DND-41 (cell line): ENCODE measurements around the gene SGPP1.

Source experiments
- ATAC-seq: fragments of 200-7000 bp; cut with Tn5 transposase; 3 replicates; pipeline ENCODE4 v1.9.1; 2021; ENCODE audit warnings: low read depth; ENCODE audit not compliant: insufficient read depth
- DNase-seq: peaks from one replicate; pipeline ENCODE4 v3.0.0-alpha.2; 2020
- H2AFZ ChIP-seq: 2 replicates; pipeline ENCODE4 v1.6.0; 2012; ENCODE audit warnings: low read depth, low read length
- H3K27ac ChIP-seq: 2 replicates; pipeline ENCODE4 v1.5.1; 2012; ENCODE audit warnings: low read length, inconsistent platforms
- H3K27me3 ChIP-seq: fragments of 200-600 bp; sonication (generic); 2 replicates; pipeline ENCODE4 v1.6.0; 2012; ENCODE audit warnings: low read length, mild to moderate bottlenecking, inconsistent platforms; ENCODE audit not compliant: insufficient read depth, poor library complexity
- H3K36me3 ChIP-seq: 2 replicates; pipeline ENCODE4 v1.5.1; 2012; ENCODE audit warnings: low read length, inconsistent platforms; ENCODE audit not compliant: insufficient read depth
- H3K4me1 ChIP-seq: 2 replicates; pipeline ENCODE4 v1.5.1; 2012; ENCODE audit warnings: mild to moderate bottlenecking, low read length; ENCODE audit not compliant: insufficient read depth
- H3K4me2 ChIP-seq: 2 replicates; pipeline ENCODE4 v1.6.0; 2012; ENCODE audit warnings: mild to moderate bottlenecking, moderate library complexity, low read length, inconsistent platforms; ENCODE audit not compliant: insufficient read depth
- H3K4me3 ChIP-seq, 2 experiments: fragments of 200-600 bp in 1 of 2; shearing (Covaris generic) in 1 of 2; 2 replicates each; pipeline ENCODE4 v1.5.1; 2012 to 2016; ENCODE audit warnings: inconsistent platforms in 2 of 2, low read length in 2 of 2, mild to moderate bottlenecking in 2 of 2, low read depth in 1 of 2, moderate library complexity in 1 of 2
- H3K79me2 ChIP-seq: 2 replicates; pipeline ENCODE4 v1.6.0; 2012; ENCODE audit warnings: low read length, inconsistent platforms; ENCODE audit not compliant: insufficient read depth
- H3K9ac ChIP-seq: 2 replicates; pipeline ENCODE4 v1.6.0; 2012; ENCODE audit warnings: low read depth, mild to moderate bottlenecking, inconsistent platforms, low read length, moderate library complexity
- H3K9me3 ChIP-seq: 2 replicates; pipeline ENCODE4 v1.5.1; 2012; ENCODE audit warnings: low read length, moderate library complexity, mild to moderate bottlenecking, inconsistent platforms; ENCODE audit not compliant: insufficient read depth, severe bottlenecking
- H4K20me1 ChIP-seq: 2 replicates; pipeline ENCODE4 v1.6.0; 2012; ENCODE audit warnings: low read length; ENCODE audit not compliant: insufficient read depth
- EZH2 ChIP-seq: IDR thresholded peaks from 3 replicates; pipeline ENCODE4 v1.6.1; 2012; ENCODE audit warnings: borderline replicate concordance, low read depth, mild to moderate bottlenecking, moderate library complexity, low read length, inconsistent platforms; ENCODE audit not compliant: severe bottlenecking
- TF ChIP-seq, protein P1 (sequence below): IDR thresholded peaks from 2 replicates; pipeline ENCODE4 v1.5.1; 2012; ENCODE audit warnings: borderline replicate concordance, low read length, moderate library complexity, mild to moderate bottlenecking; ENCODE audit not compliant: poor library complexity, severe bottlenecking; ENCODE audit errors: extremely low read depth

SGPP1 gene

GRCh38 chr14:63673255-63673654, 54.6 kb downstream of the SGPP1 start:
- Histone ChIP-seq H3K4me3 (no peak overlapping the region), H3K36me3 (no peaks in the 10 kb centered on the region), H4K20me1 (no peaks in the 10 kb centered on the region), H3K27ac (no peak overlapping the region), H3K4me1 (no peaks in the 10 kb centered on the region), H3K79me2 (no peaks in the 10 kb centered on the region), H3K9me3 (no peaks in the 10 kb centered on the region), H2AFZ (no peak overlapping the region), H3K9ac (no peak overlapping the region), H3K27me3 (no peaks in the 10 kb centered on the region), H3K4me2 (no peak overlapping the region)
- ATAC-seq (no peak), DNase-seq (no peak)
- TF ChIP-seq, protein P1, sequence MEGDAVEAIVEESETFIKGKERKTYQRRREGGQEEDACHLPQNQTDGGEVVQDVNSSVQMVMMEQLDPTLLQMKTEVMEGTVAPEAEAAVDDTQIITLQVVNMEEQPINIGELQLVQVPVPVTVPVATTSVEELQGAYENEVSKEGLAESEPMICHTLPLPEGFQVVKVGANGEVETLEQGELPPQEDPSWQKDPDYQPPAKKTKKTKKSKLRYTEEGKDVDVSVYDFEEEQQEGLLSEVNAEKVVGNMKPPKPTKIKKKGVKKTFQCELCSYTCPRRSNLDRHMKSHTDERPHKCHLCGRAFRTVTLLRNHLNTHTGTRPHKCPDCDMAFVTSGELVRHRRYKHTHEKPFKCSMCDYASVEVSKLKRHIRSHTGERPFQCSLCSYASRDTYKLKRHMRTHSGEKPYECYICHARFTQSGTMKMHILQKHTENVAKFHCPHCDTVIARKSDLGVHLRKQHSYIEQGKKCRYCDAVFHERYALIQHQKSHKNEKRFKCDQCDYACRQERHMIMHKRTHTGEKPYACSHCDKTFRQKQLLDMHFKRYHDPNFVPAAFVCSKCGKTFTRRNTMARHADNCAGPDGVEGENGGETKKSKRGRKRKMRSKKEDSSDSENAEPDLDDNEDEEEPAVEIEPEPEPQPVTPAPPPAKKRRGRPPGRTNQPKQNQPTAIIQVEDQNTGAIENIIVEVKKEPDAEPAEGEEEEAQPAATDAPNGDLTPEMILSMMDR, result no peak
- TF ChIP-seq EZH2, result no peak

- no peak overlapping the region for H2AFZ ChIP-seq
- ATAC-seq, result no peak
- no peak for DNase-seq
Observed at GRCh38 chr14:63672417-63673180, 55.3 kb downstream of the SGPP1 start.

GRCh38 chr14:63671987-63672386, 55.9 kb downstream of the SGPP1 start:
- H3K9me3 ChIP-seq, result no peaks in the 10 kb centered on the region
- DNase-seq (no peak), ATAC-seq (no peak)
- TF ChIP-seq EZH2, result no peak
- no peak overlapping the region for H3K9ac ChIP-seq
- no peaks in the 10 kb centered on the region for H3K4me1 ChIP-seq
- H2AFZ ChIP-seq, result no peak overlapping the region
- H3K79me2 ChIP-seq, result no peaks in the 10 kb centered on the region
- H4K20me1 ChIP-seq, result no peaks in the 10 kb centered on the region
- no peak overlapping the region for H3K4me3 ChIP-seq
- no peaks in the 10 kb centered on the region for H3K36me3 ChIP-seq
- H3K27me3 ChIP-seq, result no peaks in the 10 kb centered on the region
- H3K4me2 ChIP-seq, result no peak overlapping the region
- no peak overlapping the region for H3K27ac ChIP-seq

More at GRCh38 chr14:63672417-63673180, 55.3 kb downstream of the SGPP1 start:
- TF ChIP-seq, protein P1, result no peak
- no peak for TF ChIP-seq EZH2
- H3K27ac ChIP-seq, result no peak overlapping the region
- no peak overlapping the region for H3K9ac ChIP-seq
- no peaks in the 10 kb centered on the region for H3K36me3 ChIP-seq
- H3K4me1 ChIP-seq, result no peaks in the 10 kb centered on the region
- no peaks in the 10 kb centered on the region for H3K27me3 ChIP-seq
- no peaks in the 10 kb centered on the region for H3K79me2 ChIP-seq
- H3K4me2 ChIP-seq, result no peak overlapping the region
- H3K4me3 ChIP-seq, result no peak overlapping the region
- H4K20me1 ChIP-seq, result no peaks in the 10 kb centered on the region
- H3K9me3 ChIP-seq, result no peaks in the 10 kb centered on the region

DNA sequence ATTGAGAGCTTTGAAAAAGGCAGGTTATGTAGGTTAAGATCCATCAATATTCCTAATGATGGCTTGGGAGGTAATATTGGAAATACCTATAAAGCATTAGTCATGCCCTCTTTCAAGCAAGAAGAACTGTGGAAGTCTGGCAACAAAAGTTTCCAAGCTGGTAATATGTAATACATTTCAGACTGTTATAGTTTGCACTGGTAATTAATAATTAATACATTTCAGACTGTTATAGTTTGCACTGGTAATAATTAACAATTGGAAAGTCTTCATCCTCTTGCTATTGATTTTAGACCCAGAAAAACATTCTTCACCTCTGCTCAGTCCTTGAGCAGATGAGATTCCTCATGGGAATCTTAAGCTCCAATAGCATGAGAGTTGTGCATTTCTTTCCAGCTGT, 57.2 kb downstream of the SGPP1 start:
- Histone ChIP-seq H3K9ac (no peak overlapping the region), H3K4me2 (no peak overlapping the region), H2AFZ (no peak overlapping the region), H3K4me3 (no peak overlapping the region), H3K27ac (no peak overlapping the region), H3K79me2 (no peaks in the 10 kb centered on the region), H3K27me3 (no peaks in the 10 kb centered on the region), H3K9me3 (no peaks in the 10 kb centered on the region), H3K4me1 (no peaks in the 10 kb centered on the region), H4K20me1 (no peaks in the 10 kb centered on the region), H3K36me3 (no peaks in the 10 kb centered on the region)
- TF ChIP-seq, protein P1, result no peak
- TF ChIP-seq EZH2, result no peak
- DNase-seq (no peak), ATAC-seq (no peak)
